BJ (cell line): ENCODE data around the gene NAA80. TPM values are rescaled to one million over a fixed set of nuclear protein-coding genes. Genes with fewer than 3 reads are reported as not detected.

ENCODE experiments used
- CTCF ChIA-PET: fragments of 350-600 bp; formaldehyde crosslinking; extraction: SDS; loops from one replicate; lab custom pipeline; 2021; ENCODE audit warnings: antibody characterized with exemption, inconsistent platforms; lab: Yijun Ruan, JAX
- POLR2A ChIA-PET: fragments of 300-600 bp; sonication (Branson Sonifier 250); formaldehyde crosslinking; extraction: SDS; loops from one replicate; lab custom pipeline; 2021; ENCODE audit warnings: antibody characterized with exemption; lab: Charles Lee
- DNase-seq: peaks from one replicate; pipeline ENCODE4 v3.0.0-alpha.2; 2011; ENCODE audit warnings: low read depth
- H3K27me3 ChIP-seq: 2 replicates; pipeline ENCODE4 v1.6.0; 2011; ENCODE audit warnings: low read length; ENCODE audit not compliant: control insufficient read depth, insufficient read depth
- H3K36me3 ChIP-seq: 2 replicates; pipeline ENCODE4 v1.5.1; 2011; ENCODE audit warnings: low read length; ENCODE audit not compliant: control insufficient read depth, insufficient read depth
- H3K4me3 ChIP-seq: 2 replicates; pipeline ENCODE4 v1.5.1; 2011; ENCODE audit warnings: low read depth, mild to moderate bottlenecking, control low read depth, low read length
- polyA plus RNA-seq: library from polyadenylated mRNA; depleted of rRNA; stranded (reverse); fragments of >200 nt; gene quantifications from 2 replicates; pipeline ENCODE4 v1.2.3, GENCODE V29; 2011
- TF ChIP-seq, protein P1 (sequence below): IDR thresholded peaks from 2 replicates; pipeline ENCODE4 v1.5.1; 2011; ENCODE audit warnings: low read depth, mild to moderate bottlenecking, control low read depth, inconsistent platforms, low read length, moderate library complexity; ENCODE audit not compliant: insufficient read depth

Gene NAA80
- polyA plus RNA-seq, 1 experiment = 5.8 TPM

DNA sequence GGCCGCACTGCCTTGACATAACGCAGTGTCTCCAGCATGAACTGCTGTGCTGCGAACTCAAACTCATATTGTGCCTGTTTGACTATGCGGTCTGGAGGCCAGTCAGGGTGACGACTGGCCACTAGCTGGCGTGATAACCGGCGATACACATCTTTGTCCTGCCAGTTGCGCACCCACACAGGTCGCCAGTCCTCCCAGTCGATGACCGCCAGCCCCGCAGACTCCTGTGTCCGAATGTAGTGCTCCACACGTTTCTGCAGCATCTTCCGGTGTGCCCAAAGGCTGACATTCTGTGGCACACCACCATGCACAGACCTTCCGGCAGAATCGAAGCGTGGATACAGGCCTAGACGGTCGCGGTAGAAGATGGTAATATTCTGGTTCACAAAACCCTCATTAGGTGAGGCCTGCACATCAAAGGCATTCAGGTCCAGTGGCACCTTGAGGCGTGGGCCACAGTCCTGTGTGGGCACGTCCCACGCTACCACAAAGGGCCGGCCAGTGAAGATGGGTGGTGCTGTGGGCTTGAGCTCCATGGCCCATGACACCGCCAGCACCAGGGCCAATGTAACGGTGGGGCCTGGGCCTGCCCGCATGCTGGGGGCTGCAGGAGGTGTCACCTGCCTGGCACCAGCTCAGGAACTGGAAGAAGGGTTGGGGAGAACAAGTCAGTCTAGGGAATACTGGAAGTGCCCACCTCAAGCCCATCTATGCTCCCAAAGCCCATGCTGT, 20.9 kb upstream of the NAA80 start:
- Histone ChIP-seq H3K36me3 (peaks cover 21% of the 10 kb centered on the region), H3K4me3 (peak overlapping the region; percentile 53), H3K27me3 (no peaks in the 10 kb centered on the region)
- TF ChIP-seq, protein P1, sequence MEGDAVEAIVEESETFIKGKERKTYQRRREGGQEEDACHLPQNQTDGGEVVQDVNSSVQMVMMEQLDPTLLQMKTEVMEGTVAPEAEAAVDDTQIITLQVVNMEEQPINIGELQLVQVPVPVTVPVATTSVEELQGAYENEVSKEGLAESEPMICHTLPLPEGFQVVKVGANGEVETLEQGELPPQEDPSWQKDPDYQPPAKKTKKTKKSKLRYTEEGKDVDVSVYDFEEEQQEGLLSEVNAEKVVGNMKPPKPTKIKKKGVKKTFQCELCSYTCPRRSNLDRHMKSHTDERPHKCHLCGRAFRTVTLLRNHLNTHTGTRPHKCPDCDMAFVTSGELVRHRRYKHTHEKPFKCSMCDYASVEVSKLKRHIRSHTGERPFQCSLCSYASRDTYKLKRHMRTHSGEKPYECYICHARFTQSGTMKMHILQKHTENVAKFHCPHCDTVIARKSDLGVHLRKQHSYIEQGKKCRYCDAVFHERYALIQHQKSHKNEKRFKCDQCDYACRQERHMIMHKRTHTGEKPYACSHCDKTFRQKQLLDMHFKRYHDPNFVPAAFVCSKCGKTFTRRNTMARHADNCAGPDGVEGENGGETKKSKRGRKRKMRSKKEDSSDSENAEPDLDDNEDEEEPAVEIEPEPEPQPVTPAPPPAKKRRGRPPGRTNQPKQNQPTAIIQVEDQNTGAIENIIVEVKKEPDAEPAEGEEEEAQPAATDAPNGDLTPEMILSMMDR = no peak
- no peak for DNase-seq
- CTCF ChIA-PET = interaction anchor here (1.0 to 1.9 kb wide), 4 partner anchors 13 to 46 kb away, joined by 3 to 6 read pairs (median 4); partner anchors contain the start of gene IFRD2
- POLR2A ChIA-PET = no interaction called here

DNA sequence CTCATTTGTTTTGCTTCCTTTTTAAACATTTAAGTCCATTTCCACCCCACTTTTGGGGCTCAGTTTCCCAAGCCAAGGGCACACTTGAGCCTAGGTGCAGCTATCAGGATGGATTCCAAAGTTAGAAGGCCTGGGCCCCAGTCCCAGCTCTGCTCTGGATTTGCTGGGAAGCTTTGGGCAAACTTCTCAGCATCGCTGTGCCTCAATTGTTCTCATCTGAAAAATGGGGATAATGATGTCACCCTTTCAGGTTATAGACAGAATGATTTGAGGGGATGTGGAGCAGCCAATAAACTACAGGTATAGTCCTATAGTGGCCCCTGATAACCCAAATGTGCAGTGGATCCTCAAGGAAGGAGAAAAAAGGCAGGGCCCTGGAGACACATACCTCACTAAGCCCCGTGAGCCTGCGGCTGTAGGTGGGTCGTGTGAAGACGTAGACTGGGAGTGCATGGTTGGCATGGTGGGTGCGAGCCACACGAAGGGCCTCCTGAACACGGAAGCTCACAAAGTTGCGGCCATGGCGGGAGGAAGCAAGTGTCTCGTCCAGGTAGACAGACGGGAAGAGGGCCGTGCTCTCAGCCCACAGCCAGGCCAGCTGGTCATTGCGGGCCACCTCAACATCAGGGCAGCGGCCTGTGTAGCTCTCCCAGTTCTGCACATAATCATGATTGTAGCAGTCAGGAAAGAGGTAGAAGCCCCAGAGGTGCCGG, 20.1 kb upstream of the NAA80 start:
- Histone ChIP-seq H3K4me3 (no peak overlapping the region), H3K27me3 (no peaks in the 10 kb centered on the region), H3K36me3 (peaks cover 20% of the 10 kb centered on the region)
- no peak for DNase-seq
- TF ChIP-seq, protein P1 = no peak
- POLR2A ChIA-PET = no interaction called here
- CTCF ChIA-PET = interaction anchor here (0.6 to 1.3 kb wide), 4 partner anchors 12 to 611 kb away, joined by 3 to 5 read pairs (median 3); partner anchors contain the start of gene IFRD2

DNA sequence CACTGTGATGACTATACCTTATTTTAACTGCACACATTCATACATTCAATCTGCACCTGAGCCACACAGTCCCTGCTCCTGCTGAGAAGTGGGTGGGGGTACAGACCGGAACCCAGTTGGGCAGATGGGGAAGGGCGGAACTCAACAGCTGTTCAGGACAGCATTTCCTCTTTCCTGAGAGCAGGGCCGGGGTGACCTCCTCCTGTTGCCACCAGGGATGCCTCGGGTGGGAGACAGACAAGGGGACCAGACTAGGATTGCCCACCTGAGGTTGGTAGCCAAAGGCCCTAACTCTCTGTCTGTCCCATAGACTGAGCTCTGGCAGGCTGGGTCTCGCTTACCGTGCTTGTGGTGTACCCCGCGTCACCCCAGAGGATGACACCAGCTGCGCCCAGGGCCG, 19.4 kb upstream of the NAA80 start:
- peaks cover 20% of the 10 kb centered on the region for H3K36me3 ChIP-seq
- CTCF ChIA-PET = interaction anchor here (0.6 to 1.3 kb wide), 4 partner anchors 11 to 610 kb away, joined by 3 to 5 read pairs (median 3); partner anchors contain the start of gene IFRD2

DNA sequence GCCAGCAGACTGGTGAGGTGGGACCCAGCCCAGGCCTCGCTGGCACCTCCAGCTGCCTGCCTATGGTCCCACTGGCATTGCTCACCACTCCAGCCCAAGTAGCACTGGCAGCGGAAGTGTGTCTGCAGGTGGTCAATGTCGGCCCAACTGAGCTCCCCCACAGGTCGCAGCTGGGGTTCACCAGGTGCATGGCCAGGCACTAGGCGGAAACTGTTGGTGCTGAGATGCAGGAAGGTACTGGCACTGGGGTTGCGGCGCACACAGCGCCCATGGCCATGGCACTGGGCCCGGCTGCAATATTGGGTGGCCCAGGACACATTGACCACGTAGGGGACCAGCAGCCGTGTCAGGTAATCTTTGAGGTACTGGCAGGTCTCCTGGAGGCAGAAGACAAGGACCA, 19.0 kb upstream of the NAA80 start:
- CTCF ChIA-PET = interaction anchor here (1.2 to 1.9 kb wide), 3 partner anchors 11 to 91 kb away, joined by 3 read pairs; partner anchors contain the start of genes HYAL3 and NAA80
- TF ChIP-seq, protein P1 = no peak

More for the DNA sequence above, 19.4 kb upstream of the NAA80 start:
- DNase-seq = no peak
- TF ChIP-seq, protein P1 = no peak
- Histone ChIP-seq H3K4me3 (no peak overlapping the region), H3K27me3 (no peaks in the 10 kb centered on the region)
- POLR2A ChIA-PET = no interaction called here

DNA sequence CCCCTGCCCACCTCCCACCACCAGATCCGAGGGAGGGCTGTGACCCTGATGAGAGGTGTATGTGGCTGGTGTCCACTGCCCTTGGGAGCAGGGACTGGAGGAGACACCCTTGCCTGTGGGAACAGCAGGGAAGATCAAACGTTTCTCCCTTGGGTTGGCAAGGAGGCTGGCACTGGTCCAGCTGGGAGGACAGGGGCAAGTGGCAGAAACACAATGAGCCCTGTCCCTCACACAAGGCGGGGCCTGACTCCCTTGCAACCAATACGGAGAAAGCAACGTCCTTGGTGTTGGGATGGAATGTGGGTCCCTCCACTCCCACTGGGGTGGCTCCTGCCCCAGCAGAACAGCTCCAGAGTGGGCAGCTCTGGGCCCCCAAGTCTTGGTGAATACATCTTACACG, 18.1 kb upstream of the NAA80 start:
- Histone ChIP-seq H3K36me3 (peaks cover 20% of the 10 kb centered on the region), H3K4me3 (no peak overlapping the region), H3K27me3 (no peaks in the 10 kb centered on the region)
- no peak for DNase-seq
- ChIA-PET POLR2A (no interaction called here), CTCF (interaction anchor here (1.9 kb wide), 1 partner anchor 18 kb away, joined by 3 read pairs; the partner anchor contains the start of genes HYAL3 and NAA80)
- TF ChIP-seq, protein P1 = no peak

More for the DNA sequence above, 19.0 kb upstream of the NAA80 start:
- H3K27me3 ChIP-seq = no peaks in the 10 kb centered on the region
- no peak for DNase-seq
- peaks cover 20% of the 10 kb centered on the region for H3K36me3 ChIP-seq
- H3K4me3 ChIP-seq = no peak overlapping the region
- POLR2A ChIA-PET = no interaction called here
